Pulmonary artery endothelial cell (primary cell): Measurements from ENCODE around the gene AMPH. TPM values are rescaled to one million over a fixed set of nuclear protein-coding genes. Genes with fewer than 3 reads are reported as not detected.
"Not testable (repeated sequence)": the region's sequence is repeated elsewhere in the genome, so short reads cannot be mapped to it uniquely, and the experiment has no call there.

Experiments
- DNase-seq: peaks from one replicate; pipeline ENCODE4 v3.0.0-alpha.2; 2011; ENCODE audit warnings: low read depth, low spot score
- total RNA-seq: library from RNA; depleted of rRNA; stranded (reverse); fragments of >200 nt; gene quantifications from 2 replicates; pipeline ENCODE4 v1.2.3, GENCODE V29; 2014

AMPH gene
- total RNA-seq, 1 donor from 2014 or later = 0.07 TPM

- DNase-seq = not testable (repeated sequence)
Observed at GRCh38 chr7:38354271-38354851, 276.8 kb downstream of the AMPH start.

- not testable (repeated sequence) for DNase-seq
Observed at GRCh38 chr7:38353431-38353881, 277.7 kb downstream of the AMPH start.

- no peak for DNase-seq
Observed at GRCh38 chr7:38351601-38352000, 279.6 kb downstream of the AMPH start.

- DNase-seq = not testable (repeated sequence)
Observed at GRCh38 chr7:38350777-38351176, 280.4 kb downstream of the AMPH start.

- not testable (repeated sequence) for DNase-seq
Observed at GRCh38 chr7:38349869-38350583, 281.1 kb downstream of the AMPH start.

GRCh38 chr7:38349126-38349795 is 281.9 kb downstream of the AMPH start:
- DNase-seq = not testable (repeated sequence)

GRCh38 chr7:38345299-38346172 is 285.6 kb downstream of the AMPH start:
- DNase-seq = not testable (repeated sequence)

GRCh38 chr7:38344741-38345140 is 286.4 kb downstream of the AMPH start:
- DNase-seq = not testable (repeated sequence)

GRCh38 chr7:38342135-38342534 is 289.0 kb downstream of the AMPH start:
- DNase-seq = not testable (repeated sequence)

GRCh38 chr7:38341172-38341705 is 289.9 kb downstream of the AMPH start:
- DNase-seq = not testable (repeated sequence)

GRCh38 chr7:38339953-38340819 is 291.0 kb downstream of the AMPH start:
- no peak for DNase-seq

GRCh38 chr7:38336148-38336515 is 295.0 kb downstream of the AMPH start:
- DNase-seq = not testable (repeated sequence)

- peak; percentile 37 for DNase-seq
Observed at GRCh38 chr7:38335492-38336147, 295.6 kb downstream of the AMPH start.

- DNase-seq = no peak
Observed at GRCh38 chr7:38335128-38335491, 296.1 kb downstream of the AMPH start.

GRCh38 chr7:38334163-38334562 is 297.0 kb downstream of the AMPH start:
- DNase-seq = no peak
